ENCODE measurements around the gene SUGCT. TPM values are rescaled to one million over a fixed set of nuclear protein-coding genes. Genes with fewer than 3 reads are reported as not detected.

The SUGCT gene
- total and polyA plus RNA-seq, 2 of the 8 experiments (the other 6 are each of a cell fraction or from before 2014, with no cell fraction given): 2.8 to 5.4 TPM

- Histone ChIP-seq H3K27ac (ENCODE audit: low read depth, low read length) (no peak overlapping the region), H2AFZ (ENCODE audit: low read length) (no peak overlapping the region), H2BK5ac (ENCODE audit: low read depth, low read length) (no peak overlapping the region; the same call in 1 of the 2 replicates), H4K5ac (ENCODE audit: insufficient read length, low read depth, low read length) (no peak overlapping the region), H3K27me3 (replicated peaks in 1 of 4; ENCODE audit: control insufficient read depth in 3 of 4, extremely low read depth in 1 of 4, insufficient read depth in 3 of 4, low read length in 3 of 4) (no peaks in the 10 kb centered on the region), H3K79me2 (ENCODE audit: control insufficient read depth in 1 of 2, insufficient read depth in 2 of 2, low read length in 2 of 2) (no peaks in the 10 kb centered on the region), H2AK5ac (ENCODE audit: low read depth, low read length) (no peak overlapping the region), H4K8ac (ENCODE audit: extremely low read depth, insufficient read depth, low read length) (no peak overlapping the region), H2BK15ac (ENCODE audit: low read length) (no peak overlapping the region), H3K4ac (replicated peaks; ENCODE audit: insufficient read length, low read depth, low read length) (no peak overlapping the region), H3K9me3 (ENCODE audit: insufficient read depth in 2 of 2, low read depth in 1 of 2, low read length in 1 of 2) (no peaks in the 10 kb centered on the region), H3K56ac (replicated peaks; ENCODE audit: insufficient read length, low read depth, low read length) (no peak overlapping the region), H3K36me3 (ENCODE audit: control insufficient read depth in 2 of 4, insufficient read depth in 4 of 4, low read length in 3 of 4) (no peaks in the 10 kb centered on the region), H2BK20ac (ENCODE audit: low read length) (no peak overlapping the region), H3K14ac (ENCODE audit: insufficient read length) (no peak overlapping the region), H3K9ac (replicated peaks in 1 of 4; ENCODE audit: extremely low read depth in 1 of 4, low read depth in 3 of 4, low read length in 3 of 4) (no peak overlapping the region), H3K4me1 (replicated peaks in 1 of 4; ENCODE audit: control insufficient read depth in 3 of 4, insufficient read depth in 4 of 4, low read length in 3 of 4) (peaks cover 0 to 4% (median 0%) of the 10 kb centered on the region in 4 experiments; a peak in 2 of 7 replicates), H4K91ac (replicated peaks; ENCODE audit: insufficient read length, low read length) (no peak overlapping the region), H3K4me3 (ENCODE audit: extremely low read depth in 1 of 4, insufficient read depth in 2 of 4, low read depth in 3 of 4, low read length in 4 of 4) (no peak overlapping the region), H3K18ac (ENCODE audit: extremely low read depth, low read length) (no peak overlapping the region), H2BK120ac (replicated peaks; ENCODE audit: low read depth, low read length) (no peak overlapping the region), H4K20me1 (replicated peaks in 1 of 2; ENCODE audit: control insufficient read depth in 1 of 2, insufficient read depth in 2 of 2, low read length in 2 of 2) (no peaks in the 10 kb centered on the region), H3K79me1 (ENCODE audit: low read depth, low read length) (no peaks in the 10 kb centered on the region), H2BK12ac (ENCODE audit: low read depth, low read length) (no peak overlapping the region), H3K23ac (ENCODE audit: insufficient read length) (no peak overlapping the region), H3K23me2 (ENCODE audit: low read depth, low read length) (no peaks in the 10 kb centered on the region; the same call in 1 of the 2 replicates), H3K4me2 (ENCODE audit: insufficient read depth in 1 of 2, low read depth in 2 of 2, low read length in 2 of 2) (no peak overlapping the region)
- WGBS, 2 experiments (ENCODE audit: extremely low coverage in 1 of 2, insufficient coverage in 1 of 2, insufficient read length in 1 of 2, insufficient replicate concordance in 2 of 2, low coverage in 1 of 2, low lambda C conversion rate in 2 of 2, missing lambda C conversion rate in 1 of 2): 90% methylated on average over 3 of the region's 3 CpGs; no CpG with 5 or more reads in 1 of the 2 experiments
- TF ChIP-seq RFX5 (IDR thresholded peaks at IDR 0.05; ENCODE audit: borderline replicate concordance, low read depth, low read length) (no peak), RBBP5 (IDR thresholded peaks at IDR 0.05; ENCODE audit: borderline replicate concordance, low read depth, low read length) (no peak), CTBP2 (IDR thresholded peaks at IDR 0.05; ENCODE audit: borderline replicate concordance, insufficient read depth, insufficient read length, low read length) (no peak), SIRT6 (IDR thresholded peaks at IDR 0.05; ENCODE audit: low read length) (no peak)
- no peak for FAIRE-seq
- DNase-seq (ENCODE audit: low read depth in 1 of 2, low spot score in 2 of 2): no peak
- ChIA-PET CTCF (ENCODE audit: partially characterized antibody) (no interaction called here), POLR2A (ENCODE audit: partially characterized antibody) (no interaction called here)
These were observed 165.4 kb downstream of the SUGCT start for GRCh38 chr7:40300146-40300670.
